ENCODE measurements around the gene CST6. TPM values are rescaled to one million over a fixed set of nuclear protein-coding genes. Genes with fewer than 3 reads are reported as not detected.

Gene CST6
- total RNA-seq, 2 donors from 2014 or later: 2.1 to 4.2 TPM

DNA sequence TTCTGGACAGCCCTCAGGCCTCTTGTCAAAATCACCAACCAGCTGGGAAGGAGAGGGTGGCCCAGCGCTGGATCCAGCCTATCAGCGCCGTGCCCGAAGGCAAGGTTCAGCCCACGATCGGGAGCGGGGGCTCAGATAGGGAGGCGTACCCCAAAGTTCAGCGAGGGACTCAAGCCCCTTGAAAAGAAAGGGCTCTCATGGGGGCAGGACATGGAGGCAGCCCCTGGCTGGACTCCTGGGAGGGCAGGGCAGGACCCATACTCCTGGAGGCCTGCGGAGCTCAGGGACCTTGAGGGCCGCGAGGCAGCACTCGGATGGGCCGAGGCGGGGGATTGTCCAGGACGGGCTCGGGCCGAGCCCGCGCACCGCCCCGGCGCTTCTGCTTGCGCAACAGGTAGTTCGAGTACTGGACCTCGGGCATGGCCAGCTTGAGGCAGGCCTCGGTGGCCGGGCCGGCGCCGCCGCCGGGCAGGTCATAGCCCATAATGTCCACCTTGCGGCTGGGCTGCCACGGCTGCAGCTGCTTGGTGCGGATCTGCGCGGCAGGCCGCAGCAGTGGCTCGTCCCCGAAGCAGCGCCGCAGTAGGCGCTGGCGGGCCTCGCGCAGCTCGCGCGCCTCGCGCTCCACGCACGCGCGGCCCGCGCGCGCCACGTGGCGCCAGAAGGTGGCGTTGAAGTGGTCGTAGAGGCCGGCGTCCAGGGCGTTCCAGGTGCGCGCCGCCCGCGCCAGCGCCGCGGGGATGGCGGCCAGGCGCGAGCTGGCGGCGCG is 30.6 kb downstream of the CST6 start:
- Mint-ChIP-seq H3K4me3 (no peak overlapping the region), H3K4me1 (peaks cover 10% of the 10 kb centered on the region), H3K36me3 (ENCODE audit: low read depth) (peaks cover 17% of the 10 kb centered on the region), H3K27ac (no peak overlapping the region), H3K9me3 (peaks cover 5% of the 10 kb centered on the region), H3K27me3 (ENCODE audit: insufficient read depth) (no peaks in the 10 kb centered on the region)
- DNase-seq: no peak
- peaks cover 4% of the 10 kb centered on the region for H3K4me1 ChIP-seq (ENCODE audit: control insufficient read depth, insufficient read depth, low read length)
- no peak overlapping the region for H3K4me3 ChIP-seq (ENCODE audit: low read length)
- no peaks in the 10 kb centered on the region for H3K36me3 ChIP-seq (ENCODE audit: control insufficient read depth, insufficient read depth, low read length)
- H3K27me3 ChIP-seq (ENCODE audit: control insufficient read depth, insufficient read depth, low read length, poor library complexity, severe bottlenecking): no peaks in the 10 kb centered on the region
- H3K27ac ChIP-seq (ENCODE audit: low read depth, low read length): no peak overlapping the region
- TF ChIP-seq, protein P1, sequence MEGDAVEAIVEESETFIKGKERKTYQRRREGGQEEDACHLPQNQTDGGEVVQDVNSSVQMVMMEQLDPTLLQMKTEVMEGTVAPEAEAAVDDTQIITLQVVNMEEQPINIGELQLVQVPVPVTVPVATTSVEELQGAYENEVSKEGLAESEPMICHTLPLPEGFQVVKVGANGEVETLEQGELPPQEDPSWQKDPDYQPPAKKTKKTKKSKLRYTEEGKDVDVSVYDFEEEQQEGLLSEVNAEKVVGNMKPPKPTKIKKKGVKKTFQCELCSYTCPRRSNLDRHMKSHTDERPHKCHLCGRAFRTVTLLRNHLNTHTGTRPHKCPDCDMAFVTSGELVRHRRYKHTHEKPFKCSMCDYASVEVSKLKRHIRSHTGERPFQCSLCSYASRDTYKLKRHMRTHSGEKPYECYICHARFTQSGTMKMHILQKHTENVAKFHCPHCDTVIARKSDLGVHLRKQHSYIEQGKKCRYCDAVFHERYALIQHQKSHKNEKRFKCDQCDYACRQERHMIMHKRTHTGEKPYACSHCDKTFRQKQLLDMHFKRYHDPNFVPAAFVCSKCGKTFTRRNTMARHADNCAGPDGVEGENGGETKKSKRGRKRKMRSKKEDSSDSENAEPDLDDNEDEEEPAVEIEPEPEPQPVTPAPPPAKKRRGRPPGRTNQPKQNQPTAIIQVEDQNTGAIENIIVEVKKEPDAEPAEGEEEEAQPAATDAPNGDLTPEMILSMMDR (conservative IDR thresholded peaks at IDR 0.05): no peak
- H3K9me3 ChIP-seq (ENCODE audit: control insufficient read depth, low read length): no peaks in the 10 kb centered on the region
- WGBS, 2 experiments (ENCODE audit: insufficient coverage in 1 of 2, insufficient read length in 1 of 2): 94 to 97% methylated on average over 64 to 81 of the region's 81 CpGs
- H3K9ac ChIP-seq (ENCODE audit: extremely low read depth, low read length, poor library complexity, severe bottlenecking): no peak overlapping the region

DNA sequence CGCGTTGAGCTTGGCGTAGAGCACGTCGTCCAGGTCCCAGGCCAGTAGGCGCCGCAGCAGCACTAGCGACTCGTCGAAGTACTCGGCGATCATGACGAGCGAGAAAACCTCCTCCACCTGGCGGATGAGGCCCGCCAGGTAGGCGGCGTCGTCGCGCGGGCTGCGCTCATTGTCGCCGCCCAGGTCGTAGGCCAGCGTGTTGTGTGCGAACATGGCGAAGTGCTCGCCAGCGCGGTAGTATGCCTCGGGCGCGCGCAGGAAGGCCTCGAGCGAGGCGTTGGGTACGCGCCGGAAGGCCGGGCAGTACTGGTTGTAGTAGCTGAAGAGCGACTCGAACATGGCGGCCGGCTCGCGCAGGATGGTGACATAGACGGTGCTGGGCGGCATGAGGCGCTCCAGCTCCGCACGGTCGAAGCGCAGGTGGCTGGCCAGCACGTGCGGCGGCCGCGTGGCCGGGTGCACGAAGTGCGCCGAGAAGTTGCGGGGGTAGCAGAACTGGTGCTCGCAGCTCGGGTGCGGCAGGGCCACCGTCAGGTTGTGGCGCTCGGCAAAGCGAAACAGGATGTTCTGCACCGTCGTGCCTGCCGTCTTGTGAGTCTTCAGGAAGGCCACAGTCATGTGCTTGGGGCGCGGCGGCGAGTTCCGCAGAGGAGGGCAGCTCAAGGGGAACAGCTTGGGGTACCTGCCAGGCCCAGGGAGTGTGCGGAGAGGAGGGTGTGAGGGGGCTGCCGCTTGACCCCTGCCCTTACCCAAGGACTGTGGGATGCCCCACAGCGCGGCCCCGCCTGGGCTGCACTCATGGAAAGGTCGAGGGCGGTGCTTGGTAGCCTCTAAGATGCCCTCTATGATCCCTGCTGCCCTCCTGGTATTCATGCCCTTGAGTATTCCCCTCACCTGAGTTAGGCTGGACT is 31.4 kb downstream of the CST6 start:
- TF ChIP-seq, protein P1 (conservative IDR thresholded peaks at IDR 0.05): no peak
- Mint-ChIP-seq H3K4me1 (peaks cover 12% of the 10 kb centered on the region), H3K27ac (no peak overlapping the region), H3K27me3 (ENCODE audit: insufficient read depth) (peaks cover 2% of the 10 kb centered on the region), H3K4me3 (no peak overlapping the region), H3K9me3 (no peaks in the 10 kb centered on the region), H3K36me3 (ENCODE audit: low read depth) (peaks cover 17% of the 10 kb centered on the region)
- WGBS, 2 experiments (ENCODE audit: insufficient coverage in 1 of 2, insufficient read length in 1 of 2): 96 to 98% methylated on average over 64 to 88 of the region's 88 CpGs
- no peaks in the 10 kb centered on the region for H3K27me3 ChIP-seq (ENCODE audit: control insufficient read depth, insufficient read depth, low read length, poor library complexity, severe bottlenecking)
- peaks cover 4% of the 10 kb centered on the region for H3K4me1 ChIP-seq (ENCODE audit: control insufficient read depth, insufficient read depth, low read length)
- H3K4me3 ChIP-seq (ENCODE audit: low read length): no peak overlapping the region
- H3K36me3 ChIP-seq (ENCODE audit: control insufficient read depth, insufficient read depth, low read length): no peaks in the 10 kb centered on the region
- no peak for DNase-seq
- H3K9ac ChIP-seq (ENCODE audit: extremely low read depth, low read length, poor library complexity, severe bottlenecking): no peak overlapping the region
- no peaks in the 10 kb centered on the region for H3K9me3 ChIP-seq (ENCODE audit: control insufficient read depth, low read length)
- no peak overlapping the region for H3K27ac ChIP-seq (ENCODE audit: low read depth, low read length)

DNA sequence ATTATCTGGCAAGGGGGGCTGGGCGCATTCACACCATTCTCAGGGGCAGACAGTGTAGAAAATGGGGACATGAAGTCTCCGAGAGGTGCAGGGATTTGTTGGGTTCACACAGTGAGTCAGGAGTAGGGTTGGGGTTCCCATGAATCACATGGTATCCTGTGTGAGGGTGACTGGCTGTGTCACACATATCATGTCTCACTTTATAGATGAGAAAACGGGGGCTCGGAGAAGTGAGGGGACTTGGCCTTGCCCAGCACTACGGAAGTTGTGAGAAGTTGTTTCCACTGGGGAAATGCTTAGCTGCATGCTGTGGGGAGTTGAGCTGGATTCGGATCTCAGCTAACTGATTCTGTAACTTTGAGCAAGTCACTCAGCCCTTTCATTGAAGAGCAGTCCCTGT is 32.9 kb downstream of the CST6 start:
- 82 to 87% methylated on average over 6 of the region's 6 CpGs for WGBS, 2 experiments (ENCODE audit: insufficient coverage in 1 of 2, insufficient read length in 1 of 2)
- no peak overlapping the region for H3K27ac Mint-ChIP-seq

More for the DNA sequence above, 32.9 kb downstream of the CST6 start:
- H3K4me3 ChIP-seq (ENCODE audit: low read length): no peak overlapping the region
- Mint-ChIP-seq H3K4me3 (no peak overlapping the region), H3K36me3 (ENCODE audit: low read depth) (peaks cover 17% of the 10 kb centered on the region), H3K4me1 (peaks cover 15% of the 10 kb centered on the region), H3K9me3 (no peaks in the 10 kb centered on the region), H3K27me3 (ENCODE audit: insufficient read depth) (peaks cover 4% of the 10 kb centered on the region)
- peaks cover 4% of the 10 kb centered on the region for H3K4me1 ChIP-seq (ENCODE audit: control insufficient read depth, insufficient read depth, low read length)
- H3K9ac ChIP-seq (ENCODE audit: extremely low read depth, low read length, poor library complexity, severe bottlenecking): no peak overlapping the region
- DNase-seq: no peak
- no peaks in the 10 kb centered on the region for H3K9me3 ChIP-seq (ENCODE audit: control insufficient read depth, low read length)
- H3K36me3 ChIP-seq (ENCODE audit: control insufficient read depth, insufficient read depth, low read length): no peaks in the 10 kb centered on the region
- no peak overlapping the region for H3K27ac ChIP-seq (ENCODE audit: low read depth, low read length)
- H3K27me3 ChIP-seq (ENCODE audit: control insufficient read depth, insufficient read depth, low read length, poor library complexity, severe bottlenecking): no peaks in the 10 kb centered on the region
- TF ChIP-seq, protein P1 (conservative IDR thresholded peaks at IDR 0.05): no peak

Data from endodermal cell (in vitro differentiated cells).